IMR-90 (cell line): ENCODE measurements around the gene ITGB5.

Source experiments
- BHLHE40 ChIP-seq: fragments of 150-350 bp; IDR thresholded peaks from 2 replicates; pipeline ENCODE4 v1.6.1; 2016; ENCODE audit warnings: mild to moderate bottlenecking, low read depth, low read length
- CEBPB ChIP-seq: IDR thresholded peaks from 2 replicates; pipeline ENCODE4 v1.6.1; 2012; ENCODE audit warnings: low read depth, low read length, improper control_type of control experiment
- CHD1 ChIP-seq: IDR thresholded peaks from 2 replicates; pipeline ENCODE4 v1.6.1; 2012; ENCODE audit warnings: low read depth, low read length, improper control_type of control experiment
- FOS ChIP-seq: fragments of 150-350 bp; IDR thresholded peaks from 2 replicates; pipeline ENCODE4 v1.6.1; 2016; ENCODE audit warnings: low read depth, low read length
- MAFK ChIP-seq: IDR thresholded peaks from 2 replicates; pipeline ENCODE4 v1.6.1; 2012; ENCODE audit warnings: low read depth, low read length, improper control_type of control experiment
- MAZ ChIP-seq: IDR thresholded peaks from 2 replicates; pipeline ENCODE4 v1.6.1; 2012; ENCODE audit warnings: low read depth, mild to moderate bottlenecking, low read length, improper control_type of control experiment, moderate library complexity, borderline replicate concordance
- MXI1 ChIP-seq: IDR thresholded peaks from 2 replicates; pipeline ENCODE4 v1.6.1; 2012; ENCODE audit warnings: low read depth, mild to moderate bottlenecking, low read length, moderate library complexity, borderline replicate concordance
- NFE2L2 ChIP-seq: fragments of 150-350 bp; IDR thresholded peaks from 2 replicates; pipeline ENCODE4 v1.6.1; 2016; ENCODE audit warnings: low read depth, mild to moderate bottlenecking, low read length
- POLR2A ChIP-seq: IDR thresholded peaks from 2 replicates; pipeline ENCODE4 v1.6.1; 2012; ENCODE audit warnings: mild to moderate bottlenecking, low read depth, low read length
- RAD21 ChIP-seq: IDR thresholded peaks from 2 replicates; pipeline ENCODE4 v1.6.1; 2012; ENCODE audit warnings: low read length, improper control_type of control experiment
- RCOR1 ChIP-seq: IDR thresholded peaks from 2 replicates; pipeline ENCODE4 v1.6.1; 2012; ENCODE audit warnings: mild to moderate bottlenecking, low read length, improper control_type of control experiment; ENCODE audit not compliant: insufficient replicate concordance
- RFX5 ChIP-seq: IDR thresholded peaks from 2 replicates; pipeline ENCODE4 v1.8.0; 2012; ENCODE audit warnings: low read depth, mild to moderate bottlenecking, low read length, moderate library complexity
- TF ChIP-seq, protein P1 (sequence below): conservative IDR thresholded peaks from 2 replicates; pipeline ENCODE4 v1.5.1; 2012; ENCODE audit warnings: mild to moderate bottlenecking, low read depth, low read length, improper control_type of control experiment
- TF ChIP-seq, protein P2 (sequence below): fragments of 150-350 bp; IDR thresholded peaks from 2 replicates; pipeline ENCODE4 v1.6.1; 2017; ENCODE audit warnings: mild to moderate bottlenecking, antibody characterized with exemption, low read length, low read depth

DNA sequence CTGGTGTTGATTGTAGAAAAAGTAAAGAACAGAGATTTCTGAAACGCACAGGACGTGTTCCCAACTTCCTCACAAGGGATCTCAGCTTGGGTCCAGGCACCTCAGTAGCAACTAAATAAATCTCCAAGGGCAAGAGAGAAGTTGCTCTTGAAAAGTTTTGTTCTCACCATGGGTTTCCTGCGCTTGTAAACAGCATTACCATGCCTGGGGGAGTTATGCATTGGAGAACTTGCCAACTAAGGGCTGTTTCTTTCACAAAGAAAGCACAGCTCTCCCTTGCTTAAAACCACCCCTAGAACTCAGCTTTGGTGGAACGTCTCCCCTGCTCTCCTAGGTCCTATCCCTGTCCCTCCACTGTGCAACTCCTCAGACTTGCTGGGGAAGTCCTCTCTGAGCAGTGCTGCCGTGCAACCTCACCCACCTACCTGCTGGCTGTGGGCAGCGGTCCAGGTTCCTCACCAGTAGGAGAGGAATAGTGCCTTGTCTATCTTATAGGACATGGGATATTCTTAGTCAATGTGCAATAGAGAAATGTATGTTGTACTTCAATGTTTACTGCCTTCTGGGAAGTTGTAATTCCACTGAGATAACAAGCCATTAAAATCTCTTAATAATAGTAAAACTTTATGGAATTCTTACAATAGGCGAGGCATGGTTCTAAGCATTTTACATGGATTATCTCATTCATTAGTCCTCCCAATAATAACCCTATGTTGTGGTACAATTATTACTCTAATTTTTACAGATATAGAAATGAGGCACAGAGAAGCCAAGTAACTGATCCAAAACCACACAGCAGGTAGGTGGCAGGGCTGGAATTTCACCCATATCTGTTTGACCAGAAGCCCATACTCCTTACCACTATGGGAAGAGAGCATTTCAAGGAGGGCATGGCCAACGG lies 105.4 kb downstream of the ITGB5 start:
- TF ChIP-seq FOS (no peak), RCOR1 (no peak), POLR2A (no peak), MXI1 (no peak), RFX5 (no peak), NFE2L2 (no peak), BHLHE40 (no peak), RAD21 (no peak), MAFK (no peak), CEBPB (no peak), MAZ (no peak), CHD1 (no peak)
- TF ChIP-seq, protein P1, sequence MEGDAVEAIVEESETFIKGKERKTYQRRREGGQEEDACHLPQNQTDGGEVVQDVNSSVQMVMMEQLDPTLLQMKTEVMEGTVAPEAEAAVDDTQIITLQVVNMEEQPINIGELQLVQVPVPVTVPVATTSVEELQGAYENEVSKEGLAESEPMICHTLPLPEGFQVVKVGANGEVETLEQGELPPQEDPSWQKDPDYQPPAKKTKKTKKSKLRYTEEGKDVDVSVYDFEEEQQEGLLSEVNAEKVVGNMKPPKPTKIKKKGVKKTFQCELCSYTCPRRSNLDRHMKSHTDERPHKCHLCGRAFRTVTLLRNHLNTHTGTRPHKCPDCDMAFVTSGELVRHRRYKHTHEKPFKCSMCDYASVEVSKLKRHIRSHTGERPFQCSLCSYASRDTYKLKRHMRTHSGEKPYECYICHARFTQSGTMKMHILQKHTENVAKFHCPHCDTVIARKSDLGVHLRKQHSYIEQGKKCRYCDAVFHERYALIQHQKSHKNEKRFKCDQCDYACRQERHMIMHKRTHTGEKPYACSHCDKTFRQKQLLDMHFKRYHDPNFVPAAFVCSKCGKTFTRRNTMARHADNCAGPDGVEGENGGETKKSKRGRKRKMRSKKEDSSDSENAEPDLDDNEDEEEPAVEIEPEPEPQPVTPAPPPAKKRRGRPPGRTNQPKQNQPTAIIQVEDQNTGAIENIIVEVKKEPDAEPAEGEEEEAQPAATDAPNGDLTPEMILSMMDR, result no peak
- TF ChIP-seq, protein P2, sequence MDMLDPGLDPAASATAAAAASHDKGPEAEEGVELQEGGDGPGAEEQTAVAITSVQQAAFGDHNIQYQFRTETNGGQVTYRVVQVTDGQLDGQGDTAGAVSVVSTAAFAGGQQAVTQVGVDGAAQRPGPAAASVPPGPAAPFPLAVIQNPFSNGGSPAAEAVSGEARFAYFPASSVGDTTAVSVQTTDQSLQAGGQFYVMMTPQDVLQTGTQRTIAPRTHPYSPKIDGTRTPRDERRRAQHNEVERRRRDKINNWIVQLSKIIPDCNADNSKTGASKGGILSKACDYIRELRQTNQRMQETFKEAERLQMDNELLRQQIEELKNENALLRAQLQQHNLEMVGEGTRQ, result no peak
